Stromal cell of bone marrow (primary cell): ENCODE data around the gene PDE12.
"Not testable (repeated sequence)": the region's sequence is repeated elsewhere in the genome, so short reads cannot be mapped to it uniquely, and the experiment has no call there.

ENCODE experiments used
- DNase-seq: peaks from one replicate; pipeline ENCODE4 v3.0.0-alpha.2; 2012; ENCODE audit warnings: low read depth

Gene PDE12

DNA sequence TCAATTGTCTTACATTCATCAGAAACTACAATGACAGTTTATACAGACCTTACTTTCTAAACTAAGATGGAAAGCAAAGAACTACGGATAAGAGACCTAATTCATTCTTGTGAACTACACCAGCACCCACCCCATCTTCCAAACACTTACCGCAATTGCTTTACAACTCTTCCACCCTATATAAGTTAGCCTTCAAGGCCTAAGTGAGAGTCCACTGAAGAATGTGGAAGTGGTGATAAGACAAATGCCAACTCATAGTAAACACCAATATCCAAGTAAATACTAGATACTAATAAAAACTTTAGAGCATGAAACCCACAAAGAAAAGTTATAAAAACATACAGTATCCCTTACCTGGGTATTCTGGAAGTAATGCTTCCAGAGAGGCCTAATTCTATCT is 27.5 kb downstream of the PDE12 start:
- DNase-seq, result no peak

- no peak for DNase-seq
These were observed 30.7 kb downstream of the PDE12 start for GRCh38 chr3:57586778-57587177.

DNA sequence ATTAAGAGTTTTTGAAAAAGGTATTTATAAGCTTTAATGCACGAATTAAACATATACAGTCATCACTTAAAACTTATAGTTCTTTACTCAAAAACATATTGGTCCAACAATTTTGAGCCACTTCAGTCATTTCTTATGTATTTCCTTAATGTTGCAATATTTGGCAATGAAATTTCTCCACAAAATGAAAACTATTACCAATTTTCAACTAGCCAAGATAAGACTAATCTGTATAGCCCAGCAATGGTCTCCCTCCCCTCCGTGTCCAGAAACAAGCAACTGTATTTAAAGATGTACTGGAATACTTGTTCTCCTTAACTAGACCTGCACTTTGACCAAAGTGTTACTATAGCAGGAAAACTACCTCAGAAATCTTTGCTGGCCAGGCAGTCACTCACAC is 31.8 kb downstream of the PDE12 start:
- no peak for DNase-seq

GRCh38 chr3:57592306-57592705 is 36.2 kb downstream of the PDE12 start:
- no peak for DNase-seq

GRCh38 chr3:57594144-57594543 is 38.1 kb downstream of the PDE12 start:
- DNase-seq, result no peak

GRCh38 chr3:57594576-57594975 is 38.5 kb downstream of the PDE12 start:
- DNase-seq, result no peak

- peak; percentile 74 for DNase-seq
These were observed 40.5 kb downstream of the PDE12 start for GRCh38 chr3:57596495-57597126.

DNA sequence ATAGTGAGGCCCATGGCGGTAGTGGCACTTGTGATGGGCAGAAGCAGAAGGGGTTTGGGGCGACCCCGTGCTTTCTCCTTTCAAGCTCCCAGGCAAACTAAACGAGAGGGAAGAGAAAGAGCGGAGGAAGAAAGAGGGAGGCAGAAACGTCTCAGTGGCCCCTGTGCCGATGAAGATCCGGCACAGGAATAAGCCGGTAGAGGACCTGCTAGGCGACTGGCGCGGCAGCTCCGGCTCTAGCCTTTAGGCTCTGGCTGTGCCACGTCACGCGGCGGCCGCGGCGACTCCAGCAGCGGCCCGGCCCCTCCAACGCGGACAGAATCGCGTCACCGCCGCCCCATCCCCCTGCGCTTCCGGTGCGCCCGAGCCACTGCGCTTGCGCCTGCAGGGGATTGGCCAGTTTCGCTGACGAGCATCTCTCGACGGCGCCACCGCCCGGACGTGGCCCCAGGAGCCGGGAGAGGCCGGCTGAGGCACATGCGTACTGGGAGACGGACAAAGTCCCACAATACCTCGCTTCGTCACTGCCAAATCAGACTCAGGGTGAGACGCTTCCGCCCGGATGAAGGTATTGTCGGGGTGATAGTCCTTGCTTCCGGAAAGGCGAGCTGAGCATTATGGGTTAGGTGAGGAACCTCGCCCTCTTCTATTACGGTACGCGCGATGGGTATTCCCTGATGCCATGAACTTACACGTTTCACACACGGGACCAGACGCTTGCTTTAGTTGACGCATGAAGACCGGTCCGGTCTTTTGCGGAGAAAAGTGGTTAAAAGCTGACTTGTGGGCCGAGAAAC is 41.3 kb downstream of the PDE12 start, which contains the start of gene ARF4:
TSS of gene ARF4 (minus strand) at position 218 of the 797 bp plus-strand sequence. CDS start at position 14, 204 bp downstream.
- DNase-seq, result peak; percentile 99

GRCh38 chr3:57598765-57599360 is 42.8 kb downstream of the PDE12 start:
- no peak for DNase-seq

DNA sequence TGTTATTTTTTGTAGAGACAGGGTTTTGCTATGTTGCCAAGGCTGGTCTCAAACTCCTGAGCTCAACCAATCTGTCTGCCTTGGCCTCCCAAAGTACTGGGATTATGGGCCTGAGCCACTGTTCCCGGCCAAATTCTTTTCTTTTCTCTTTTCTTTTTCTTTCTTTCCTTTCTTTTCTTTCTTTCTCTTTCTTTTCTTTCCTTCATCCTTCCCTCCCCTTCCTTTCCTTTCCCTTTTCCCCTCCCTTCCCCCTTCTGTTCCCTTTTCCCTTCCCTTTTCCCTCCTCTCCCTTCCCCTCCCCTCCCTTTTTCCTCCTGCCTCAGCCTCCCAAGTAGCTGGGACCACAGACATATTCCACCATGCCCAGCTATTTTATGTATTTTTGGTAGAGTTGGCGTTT is 44.1 kb downstream of the PDE12 start:
- no peak for DNase-seq

- no peak for DNase-seq
These were observed 48.9 kb downstream of the PDE12 start for GRCh38 chr3:57604971-57605370.

DNA sequence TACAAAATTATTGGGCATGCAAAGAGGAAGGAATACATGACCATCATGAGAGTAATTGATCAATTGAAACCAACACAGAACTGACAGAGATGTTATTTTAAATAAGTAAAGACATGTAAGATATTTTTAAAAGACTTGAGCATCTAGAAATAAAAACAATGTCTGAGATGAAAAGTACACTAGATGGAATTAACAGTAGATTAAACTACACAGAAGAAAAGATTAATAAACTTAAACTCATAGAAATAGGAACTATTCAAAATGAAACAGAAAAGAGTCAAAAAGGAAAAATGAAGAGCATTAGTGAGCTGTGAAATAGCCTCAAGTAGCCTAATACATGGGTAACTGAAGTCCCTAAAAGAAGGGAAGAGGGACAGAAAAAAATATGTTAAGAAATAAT is 49.6 kb downstream of the PDE12 start:
- no peak for DNase-seq

GRCh38 chr3:57611870-57612269 is 55.8 kb downstream of the PDE12 start:
- not testable (repeated sequence) for DNase-seq

DNA sequence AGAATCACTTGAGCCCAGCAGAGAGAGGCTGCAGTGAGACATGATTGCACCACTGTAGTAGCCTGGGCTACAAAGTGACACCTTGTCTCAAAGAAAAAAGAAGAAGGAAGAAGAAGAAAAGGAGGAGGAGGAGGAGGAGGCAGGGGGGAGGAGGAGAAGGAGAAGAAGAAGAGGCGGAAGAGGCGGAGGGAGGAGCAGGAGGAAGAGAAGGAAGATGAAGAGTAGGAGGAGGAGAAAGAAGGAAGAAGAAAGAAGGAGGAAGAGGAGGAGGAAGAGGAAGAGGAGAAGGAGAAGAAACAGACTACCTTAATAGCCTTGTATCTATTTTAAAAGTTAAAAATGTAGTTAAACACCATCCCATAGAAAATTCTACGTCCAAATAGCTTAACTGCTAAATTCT is 60.2 kb downstream of the PDE12 start:
- DNase-seq, result no peak
